ENCODE data around the gene LRPAP1.
"Not testable (repeated sequence)": the region's sequence is repeated elsewhere in the genome, so short reads cannot be mapped to it uniquely, and the experiment has no call there.

The LRPAP1 gene

DNA sequence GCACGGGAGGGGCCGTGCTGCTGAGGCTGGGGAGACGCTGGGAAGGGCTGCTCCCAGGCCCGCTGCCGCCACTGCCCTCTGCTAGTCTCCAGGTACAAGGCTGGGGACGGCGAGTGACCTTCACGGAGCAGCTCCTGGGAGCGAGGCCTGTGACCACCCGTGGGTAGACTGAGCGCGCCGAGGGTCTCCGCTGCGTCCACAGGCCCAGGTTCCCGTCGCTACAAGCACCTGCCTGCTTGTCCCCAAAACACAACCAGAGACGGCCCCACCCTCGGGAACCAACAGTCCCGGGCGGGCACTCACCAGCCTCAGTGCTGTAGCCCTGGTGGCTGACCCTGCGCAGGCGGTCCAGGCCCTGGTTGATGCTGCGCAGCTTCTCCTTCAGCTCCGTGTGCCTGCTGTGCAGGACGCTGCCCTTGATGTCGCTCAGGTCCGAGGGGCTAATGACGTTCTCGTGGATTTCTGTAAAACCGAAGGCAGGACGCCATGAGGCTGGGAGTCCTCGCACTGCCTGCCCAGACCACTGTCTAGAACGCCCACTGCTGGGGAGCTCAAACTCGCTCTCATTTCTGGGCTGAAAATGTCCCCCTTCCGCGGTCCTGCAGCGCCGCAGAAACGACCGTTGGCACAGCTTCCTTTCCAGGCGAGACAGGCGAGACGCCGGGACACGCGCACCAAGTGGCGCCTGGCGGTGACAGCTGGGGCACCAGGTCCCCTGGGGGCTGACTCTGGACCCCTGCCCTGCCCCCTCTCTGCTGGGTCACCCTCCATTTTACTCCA lies 14.3 kb downstream of the LRPAP1 start:
- DNase-seq = no peak

DNA sequence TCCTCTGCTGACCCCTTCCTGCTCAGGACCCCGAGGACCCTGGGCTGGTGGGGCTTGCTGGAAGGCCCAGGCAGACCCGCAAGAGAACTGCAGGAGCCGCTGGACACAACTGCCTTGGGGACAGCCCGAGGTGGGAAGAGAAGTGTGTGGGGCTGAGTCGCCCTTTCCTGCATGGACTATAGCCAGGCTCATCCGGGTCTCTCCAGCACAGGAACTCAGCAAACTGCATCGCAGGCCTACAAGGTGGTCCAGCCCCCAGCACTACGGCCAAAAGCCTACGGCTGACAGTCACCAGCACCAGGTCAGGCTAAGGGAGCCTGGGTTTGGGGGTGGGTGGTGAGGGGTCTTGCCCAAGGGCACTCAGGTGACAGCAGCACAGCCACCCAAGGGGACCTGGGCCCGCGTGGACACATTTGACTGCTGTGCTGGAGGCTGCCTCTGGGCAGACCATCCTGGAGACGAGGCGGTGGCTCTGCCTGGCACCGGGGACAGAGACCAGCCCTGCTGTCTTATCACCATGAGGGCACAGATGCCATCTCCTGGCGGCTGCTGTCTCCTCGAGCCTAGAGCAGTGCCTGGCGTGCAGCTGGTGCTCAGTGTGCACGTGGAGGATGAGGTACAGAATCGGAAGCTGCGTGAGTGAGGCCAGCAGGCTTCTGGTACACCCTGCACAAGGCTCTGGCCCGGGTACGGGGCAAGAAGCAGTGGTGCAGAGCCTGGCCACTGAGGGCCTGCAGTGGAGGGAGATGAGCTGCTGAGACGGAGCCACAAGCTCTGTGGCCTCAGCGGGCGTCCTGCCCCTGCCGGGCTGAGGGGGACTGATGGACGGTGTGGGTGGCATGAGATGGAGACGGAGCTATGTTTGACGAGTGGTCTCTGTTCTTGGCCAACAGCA lies 15.1 kb downstream of the LRPAP1 start:
- DNase-seq = no peak

DNA sequence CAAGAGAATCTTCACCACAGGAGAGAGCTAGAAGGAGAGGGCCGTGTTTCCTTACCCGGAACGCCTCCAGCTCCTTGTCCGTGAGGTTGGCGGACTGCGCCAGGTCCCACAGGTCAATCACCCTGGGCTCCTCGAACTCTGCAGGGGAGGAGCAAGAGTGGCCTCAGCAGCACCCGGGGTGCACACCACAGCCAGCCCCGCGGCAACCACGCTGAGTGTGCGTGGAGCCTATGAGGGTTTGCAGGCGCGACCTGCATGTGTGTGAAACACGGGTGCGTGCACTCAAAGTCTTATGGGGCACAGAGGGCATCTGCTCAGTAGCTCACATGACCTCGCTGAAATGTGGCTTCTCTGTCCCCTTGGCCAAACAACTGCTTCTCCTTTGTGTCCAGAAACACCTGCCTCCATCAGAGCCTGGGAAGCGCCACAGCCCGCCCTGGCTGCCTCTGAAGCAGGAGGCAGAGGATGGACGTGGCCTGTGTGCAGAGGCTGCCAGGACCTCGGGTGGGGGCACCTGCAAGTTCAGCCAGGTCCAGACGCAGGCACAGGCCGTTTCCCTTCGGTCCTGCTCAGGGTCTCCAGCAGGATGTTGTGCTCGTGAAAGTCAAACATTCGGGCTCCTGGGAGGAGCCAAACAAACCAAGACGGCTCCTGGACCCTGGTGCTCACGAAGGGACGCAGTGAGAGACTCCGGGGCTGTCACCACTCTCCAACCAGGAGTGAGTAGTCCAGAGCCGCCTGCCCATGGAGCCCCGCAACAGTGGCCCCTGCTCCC lies 16.0 kb downstream of the LRPAP1 start:
- no peak for DNase-seq

DNA sequence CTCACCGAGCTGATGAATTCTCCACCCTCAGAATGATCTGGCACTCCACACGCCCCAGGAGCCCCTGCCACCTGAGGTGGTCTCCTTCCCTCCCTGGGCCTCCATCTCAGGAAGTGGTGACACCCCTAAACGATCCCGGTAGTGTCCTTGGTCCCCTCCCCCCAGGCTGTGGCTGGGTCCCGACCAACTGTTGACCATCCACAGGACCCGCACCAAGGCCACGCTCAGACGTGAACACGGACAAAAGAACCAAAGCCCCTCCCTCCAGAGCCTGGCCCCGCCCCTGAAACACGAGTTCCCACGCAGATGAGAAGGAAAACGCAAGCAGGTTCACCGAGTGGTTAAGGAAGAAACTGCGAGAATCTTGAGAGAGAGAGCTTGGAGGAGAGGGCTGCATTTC lies 16.6 kb downstream of the LRPAP1 start:
- no peak for DNase-seq

DNA sequence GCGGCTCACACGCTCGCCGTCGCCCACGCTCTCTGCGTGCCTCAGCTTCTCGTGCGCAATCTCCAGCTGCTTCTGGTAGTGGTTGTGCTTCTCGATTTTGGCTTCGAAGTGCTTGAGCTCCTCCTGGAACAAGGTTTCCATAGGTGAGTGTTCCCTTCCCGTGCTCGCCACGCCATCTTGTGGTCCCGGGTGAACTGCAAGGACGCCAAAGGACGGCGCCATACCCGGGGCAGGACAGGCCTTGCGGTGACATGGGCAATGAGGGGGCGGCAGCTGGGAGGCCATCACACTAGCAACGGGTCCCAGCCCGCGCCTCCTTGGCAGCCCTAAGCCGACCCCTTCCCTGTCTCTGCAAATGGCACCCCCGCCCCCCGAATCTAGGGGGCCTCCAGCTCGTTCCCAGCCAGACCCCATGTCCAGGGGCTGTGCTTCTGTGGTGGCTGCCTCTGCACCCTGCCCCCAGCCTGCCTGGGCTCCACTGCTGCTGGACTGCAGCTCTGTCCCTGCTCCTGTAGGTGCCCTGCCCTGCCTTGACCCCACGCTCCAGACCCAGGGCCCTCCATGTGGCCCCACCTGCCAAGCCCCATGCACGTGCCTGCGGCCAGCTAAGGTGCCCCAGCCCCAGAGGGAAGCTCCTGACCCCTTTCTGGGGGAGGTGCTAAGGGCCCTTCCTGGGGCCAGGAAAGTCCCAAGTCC lies 17.3 kb downstream of the LRPAP1 start:
- DNase-seq = no peak

DNA sequence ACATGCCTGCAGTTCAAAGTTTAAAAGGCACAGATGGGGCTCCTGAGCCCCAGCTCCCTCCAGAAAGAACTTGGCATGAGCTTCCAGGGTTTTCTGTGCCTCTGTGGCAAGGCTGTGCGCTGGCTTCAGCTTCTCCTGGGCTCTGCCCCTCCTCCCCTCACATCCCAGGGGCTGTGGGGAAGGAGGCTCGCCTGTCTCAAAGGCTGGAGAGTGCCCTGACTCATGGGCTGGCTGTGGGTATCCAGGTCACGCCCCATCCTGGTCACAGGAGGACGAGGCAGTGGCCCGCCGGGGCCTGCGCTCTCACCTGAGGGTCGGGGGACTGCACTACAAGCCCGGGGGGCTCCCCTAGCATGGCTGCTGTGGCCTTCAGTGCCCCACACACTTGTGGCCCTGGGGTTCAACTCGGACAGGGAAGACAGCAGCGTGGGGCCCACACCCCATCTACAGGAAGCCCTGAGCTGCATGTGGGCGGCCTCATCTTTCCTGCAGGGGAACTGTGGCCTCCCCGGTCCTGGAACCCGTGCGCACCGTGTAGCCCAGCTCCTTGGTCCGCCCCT lies 17.9 kb downstream of the LRPAP1 start:
- no peak for DNase-seq

DNA sequence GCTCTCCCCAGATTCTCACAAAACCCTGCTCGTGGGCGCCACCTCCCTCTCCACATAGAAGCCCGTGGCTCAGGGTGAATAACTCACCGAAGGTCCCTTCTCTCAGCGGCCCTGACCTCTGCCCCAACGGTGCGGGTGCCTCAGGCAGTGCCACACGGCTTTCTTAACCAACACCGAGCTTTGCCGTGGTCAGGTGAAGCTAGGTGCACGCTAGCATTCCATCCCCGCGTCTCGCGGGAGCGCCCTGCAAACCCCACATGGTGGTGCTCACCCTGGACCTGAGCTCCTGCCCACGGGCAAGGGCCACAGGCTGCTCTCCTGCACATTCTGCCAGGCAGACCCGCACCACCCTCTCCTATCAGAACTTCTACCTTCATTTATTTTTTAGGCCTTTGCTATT lies 18.4 kb downstream of the LRPAP1 start:
- DNase-seq = no peak

DNA sequence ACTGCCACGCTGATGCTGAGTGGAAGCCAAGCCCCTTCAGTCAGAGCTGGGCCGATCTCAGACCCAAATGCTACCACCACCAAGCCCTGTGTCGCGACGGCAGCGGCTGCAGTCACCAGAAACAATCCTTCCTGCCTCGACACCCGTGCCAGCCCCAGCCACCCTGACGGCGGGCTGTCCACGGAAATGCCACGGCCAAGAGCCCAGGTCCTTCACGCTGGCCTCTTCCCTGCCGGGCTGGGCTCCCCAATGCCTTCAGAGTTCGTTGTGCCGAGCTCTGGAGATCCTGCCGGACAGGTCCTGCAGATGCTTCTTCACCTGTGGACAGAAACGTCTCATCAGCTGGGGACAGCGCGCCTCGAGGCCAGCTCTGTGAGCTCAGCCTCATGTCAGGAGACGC lies 19.5 kb downstream of the LRPAP1 start:
- DNase-seq = no peak

DNA sequence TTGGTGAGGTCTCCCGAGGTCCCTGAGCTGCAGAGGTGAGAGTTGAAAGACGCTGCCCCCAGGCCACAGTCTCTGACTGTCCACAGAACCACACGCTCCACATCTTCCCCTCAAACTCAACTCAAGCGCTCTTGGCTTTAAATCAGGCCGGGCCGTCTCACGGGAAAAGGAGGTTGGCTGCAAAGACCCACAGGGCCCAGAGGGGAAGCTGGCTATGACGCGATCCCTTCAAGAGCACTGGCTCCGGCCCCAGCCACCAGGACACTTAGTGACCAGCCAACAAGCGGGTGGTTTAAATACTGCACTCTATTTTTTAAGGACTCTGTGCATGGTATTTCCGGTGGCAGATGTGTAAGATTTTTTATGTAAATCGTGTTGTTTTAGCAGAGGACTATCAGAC lies 19.9 kb downstream of the LRPAP1 start:
- no peak for DNase-seq

DNA sequence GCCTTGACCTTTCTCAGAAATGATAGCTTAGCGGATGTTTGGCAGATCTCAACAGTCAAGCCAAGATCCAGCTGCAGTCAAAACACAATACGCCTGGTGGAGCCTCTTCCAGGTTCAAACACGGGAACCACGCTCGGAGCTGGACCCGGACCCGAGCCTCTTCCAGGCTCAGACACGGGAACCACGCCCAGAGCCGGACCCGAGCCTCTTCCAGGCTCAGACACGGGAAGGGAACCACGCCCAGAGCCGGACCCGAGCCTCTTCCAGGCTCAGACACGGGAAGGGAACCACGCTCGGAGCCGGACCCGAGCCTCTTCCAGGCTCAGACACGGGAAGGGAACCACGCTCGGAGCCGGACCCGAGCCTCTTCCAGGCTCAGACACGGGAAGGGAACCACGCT lies 20.6 kb downstream of the LRPAP1 start:
- DNase-seq = not testable (repeated sequence)

DNA sequence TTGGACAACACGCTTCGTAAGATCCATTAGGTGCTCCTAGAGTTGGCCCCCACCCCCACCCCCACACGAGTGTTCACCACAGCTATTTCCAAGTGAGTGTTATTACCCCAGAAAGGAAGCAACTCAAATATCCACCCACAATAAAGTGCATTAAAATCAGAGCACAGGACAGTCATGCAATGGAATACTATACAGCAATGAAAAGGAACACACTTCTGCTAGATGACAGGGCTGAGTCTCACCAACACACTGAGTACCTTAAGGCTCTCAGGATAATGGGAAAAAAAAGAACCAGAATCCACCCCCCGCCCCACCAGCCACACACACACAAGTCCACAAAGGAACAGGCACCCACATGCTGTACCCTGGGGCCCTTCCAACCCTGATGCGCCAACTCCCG lies 21.0 kb downstream of the LRPAP1 start:
- DNase-seq = no peak

DNA sequence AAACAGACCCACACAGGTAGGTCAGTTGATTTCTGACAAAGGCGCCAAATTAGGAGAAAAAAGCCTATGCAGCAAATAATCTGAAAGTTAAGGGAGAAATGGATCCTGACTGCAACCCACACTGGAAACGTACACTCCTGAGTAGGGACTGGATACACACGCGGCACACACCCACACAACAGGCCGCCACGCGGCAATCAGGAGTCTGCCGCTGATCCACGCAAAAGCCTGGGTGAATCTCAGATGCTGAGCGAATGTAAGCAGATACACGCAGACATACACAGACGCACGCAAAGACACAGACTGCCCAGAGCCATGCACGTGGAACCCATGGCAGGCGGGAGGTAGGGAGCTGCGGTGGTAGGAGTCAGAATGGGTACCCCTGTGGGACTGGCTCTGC lies 21.7 kb downstream of the LRPAP1 start:
- no peak for DNase-seq

DNA sequence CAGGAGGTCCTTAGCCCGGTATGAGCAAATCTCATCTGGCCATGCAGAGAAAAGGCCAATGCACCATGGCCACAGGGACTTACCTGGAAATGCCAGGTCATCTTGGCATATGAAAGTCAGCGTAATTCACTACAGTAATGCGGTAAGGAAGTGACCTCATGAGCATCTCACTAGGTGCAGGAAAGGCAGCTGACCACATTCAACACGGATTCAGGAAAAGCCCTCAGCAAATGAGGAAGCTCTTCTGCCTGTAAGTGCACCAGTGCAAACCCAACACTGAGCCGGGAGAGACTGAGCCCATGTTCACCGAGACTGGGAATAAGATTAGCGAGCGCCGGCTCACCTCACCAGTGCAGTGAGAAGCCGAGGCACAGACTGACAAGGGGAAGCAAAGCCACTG lies 23.7 kb downstream of the LRPAP1 start:
- DNase-seq = no peak

DNA sequence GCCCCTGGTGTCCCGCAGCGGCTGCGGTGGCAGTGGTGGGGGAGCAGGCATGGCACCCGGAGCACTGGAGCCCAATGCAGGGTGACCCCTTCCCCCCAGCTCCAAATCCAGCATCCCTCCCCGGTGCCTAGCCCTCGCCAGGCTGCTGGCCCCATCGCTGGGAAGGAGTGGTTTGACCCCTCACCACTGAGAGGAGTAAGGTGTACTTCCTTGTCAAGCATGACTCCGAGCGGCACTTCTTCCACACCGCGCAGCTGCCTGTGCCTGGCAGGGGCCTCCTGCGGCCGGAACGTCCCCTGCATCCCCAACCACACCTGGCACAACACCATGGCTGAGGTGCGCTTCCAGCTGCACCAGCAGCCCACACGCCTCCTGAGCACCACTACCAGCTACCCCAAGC lies 27.0 kb downstream of the LRPAP1 start:
- no peak for DNase-seq

DNA sequence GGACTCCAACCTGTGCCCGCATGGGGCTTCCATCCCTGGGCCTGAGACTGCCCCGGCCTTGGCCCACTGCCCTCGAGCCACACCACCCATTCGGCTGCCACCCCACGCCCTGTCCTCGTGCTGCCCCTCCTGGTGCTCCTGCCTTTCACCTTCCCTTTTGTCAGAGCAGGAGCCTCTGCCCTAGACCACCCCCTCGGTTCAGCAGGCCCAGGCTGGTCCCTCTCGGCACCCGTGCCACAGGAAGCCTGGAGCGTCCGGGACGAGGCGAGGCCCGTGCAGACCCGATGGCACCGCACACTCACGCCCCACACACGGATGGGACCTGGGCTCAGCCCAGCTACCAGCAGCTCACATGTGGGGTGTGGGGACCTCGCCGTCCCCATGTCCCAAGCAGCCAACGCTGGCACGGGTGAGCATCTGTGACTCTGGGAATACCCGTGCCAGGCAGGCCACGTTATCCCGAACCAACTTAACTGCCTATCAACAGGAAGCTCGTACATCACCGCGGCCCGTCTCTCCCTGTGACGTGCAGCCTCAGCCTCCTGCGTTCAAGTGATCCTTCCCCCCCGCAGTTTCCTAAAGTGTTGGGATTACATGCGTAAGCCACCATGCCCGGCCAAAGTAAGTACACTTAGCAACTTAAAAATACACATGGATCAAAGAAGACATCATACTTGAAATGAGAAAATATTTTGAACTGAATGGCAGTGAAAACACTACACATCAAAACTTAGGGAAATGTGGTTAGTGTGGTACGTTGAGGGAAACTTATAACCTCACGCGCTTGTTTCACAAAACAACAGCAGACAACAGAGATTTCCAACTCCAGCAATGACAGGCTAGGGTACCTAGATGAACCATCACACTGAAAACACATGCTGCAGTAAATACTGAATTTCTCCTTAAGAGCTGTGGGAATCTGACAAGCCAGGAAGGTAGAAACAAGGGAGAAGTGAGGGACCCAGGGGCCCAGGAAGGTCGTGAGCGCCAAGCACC lies 29.0 kb downstream of the LRPAP1 start:
- no peak for DNase-seq

DNA sequence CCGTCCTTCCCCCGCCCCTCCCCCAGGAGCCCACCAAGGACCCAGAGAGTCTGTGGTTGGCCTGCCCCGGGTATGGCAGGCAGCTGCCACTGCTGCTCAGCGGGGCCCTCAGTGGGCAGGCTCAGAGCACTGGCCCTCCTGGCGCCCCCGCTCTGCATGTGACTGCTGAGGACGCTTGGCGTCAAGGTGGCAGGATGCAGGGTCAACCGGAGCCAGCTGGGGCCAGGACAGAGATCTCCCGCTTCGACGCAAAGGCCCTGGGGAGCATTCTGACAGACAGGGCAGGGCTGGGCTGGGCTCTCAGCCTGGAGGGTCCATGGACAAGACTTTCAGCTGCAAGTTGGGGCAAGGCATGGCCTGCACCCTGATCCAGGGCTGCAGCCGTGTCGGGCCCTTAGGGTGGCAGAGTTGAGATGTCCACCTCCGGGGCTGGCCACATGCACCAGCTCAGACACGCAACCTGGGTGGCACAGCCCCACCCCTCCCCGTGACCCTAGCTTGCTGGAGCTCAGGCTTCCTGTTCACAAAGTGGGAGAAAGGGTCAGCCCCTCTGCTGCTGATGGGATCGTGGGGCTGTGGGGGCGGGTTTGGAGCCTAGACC lies 30.3 kb downstream of the LRPAP1 start:
- no peak for DNase-seq

DNA sequence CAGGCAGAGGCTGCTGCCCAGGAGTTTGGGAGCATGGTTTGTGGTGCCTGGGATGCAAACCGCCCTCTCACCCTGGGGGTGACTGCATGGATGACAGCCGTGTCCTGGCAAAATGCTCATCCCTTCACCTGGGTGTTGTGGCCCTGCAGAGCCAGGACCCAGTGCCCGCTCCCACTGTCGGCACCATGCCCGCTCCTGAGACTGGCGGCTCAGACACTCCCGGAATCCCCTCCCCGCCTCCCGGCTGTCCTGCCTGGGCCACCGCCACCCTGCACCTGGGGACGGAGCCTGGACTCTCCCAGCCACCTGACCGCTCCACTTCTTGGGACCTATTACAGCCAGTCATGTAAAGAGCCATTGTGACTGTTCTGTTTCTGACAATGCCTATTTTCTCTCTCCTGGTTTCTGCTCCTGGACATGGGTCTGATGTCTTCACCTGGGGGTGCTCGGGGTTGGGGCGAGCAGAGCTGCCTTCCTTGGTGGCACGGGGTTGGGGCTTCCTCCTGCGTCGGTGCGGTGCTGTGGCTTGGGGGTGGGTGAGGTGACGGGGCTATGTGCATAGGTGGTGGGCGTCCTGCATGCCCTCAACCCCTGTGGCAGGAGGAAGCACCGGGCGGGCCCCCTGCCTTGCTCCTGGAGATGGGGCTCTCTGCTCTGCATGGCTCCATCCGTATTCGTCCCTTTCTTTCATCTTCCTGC lies 30.9 kb downstream of the LRPAP1 start:
- no peak for DNase-seq

DNA sequence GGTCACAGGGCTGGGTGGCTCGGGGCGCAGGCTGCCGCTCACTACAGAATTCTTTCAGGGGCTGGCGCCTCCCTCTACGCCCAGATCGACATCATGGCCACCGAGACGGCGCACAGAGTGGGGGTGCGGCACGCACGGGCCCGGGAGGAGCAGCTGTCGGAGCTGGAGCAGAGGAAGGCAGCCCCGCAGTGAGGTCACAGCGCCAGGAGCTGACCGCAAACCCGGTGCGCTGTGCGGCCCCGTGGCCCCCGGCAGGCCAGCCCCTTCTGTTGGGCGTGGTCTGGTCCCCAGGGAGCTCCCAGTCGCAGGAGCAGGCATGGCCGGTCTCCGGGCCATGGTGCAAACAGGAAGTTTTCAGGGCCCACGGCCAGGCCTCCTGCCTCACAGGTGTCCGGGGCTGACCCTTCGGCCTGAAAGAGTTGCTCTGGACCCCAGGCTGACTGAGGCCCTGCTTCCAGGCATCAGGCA lies 31.6 kb downstream of the LRPAP1 start:
- DNase-seq = no peak

DNA sequence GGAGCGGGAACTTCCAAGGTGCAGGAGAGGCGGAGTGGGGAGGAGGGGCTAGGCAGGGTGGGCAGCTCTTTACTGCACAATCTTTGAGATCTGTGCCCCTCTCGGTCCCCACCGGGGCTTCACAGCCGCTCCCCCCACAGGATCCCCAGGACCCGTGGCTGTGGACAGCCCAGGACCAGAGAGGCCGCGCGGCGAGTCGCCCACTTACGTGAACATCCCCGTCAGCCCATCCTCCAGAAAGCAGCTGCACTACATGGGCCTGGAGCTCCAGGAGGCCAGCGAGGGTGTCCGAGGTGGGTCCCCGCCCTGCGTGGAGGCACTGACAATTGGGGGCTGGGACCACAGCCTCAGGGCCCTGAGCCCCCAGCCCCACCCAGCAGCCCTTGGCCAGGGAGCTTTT lies 32.1 kb downstream of the LRPAP1 start:
- no peak for DNase-seq

DNA sequence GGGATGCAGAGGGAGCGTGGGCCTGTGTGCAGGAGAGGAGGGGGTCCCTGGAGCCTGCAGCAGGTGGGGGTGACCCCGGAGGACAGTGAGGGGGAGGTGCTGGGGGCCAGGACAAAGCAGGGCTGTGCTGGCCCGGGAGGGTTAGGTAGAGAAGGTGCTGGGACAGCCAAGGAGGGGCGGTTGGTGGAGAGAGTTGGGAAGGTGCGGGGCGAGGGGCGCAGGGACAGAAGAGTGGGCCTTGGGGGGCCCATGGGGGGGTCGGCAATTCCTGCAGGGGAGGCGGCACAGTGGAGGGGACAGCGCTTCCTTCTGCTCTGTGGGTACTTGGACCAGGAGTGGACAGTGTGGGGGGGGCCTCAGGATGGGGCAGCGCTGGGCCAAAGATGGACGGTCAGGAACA lies 32.5 kb downstream of the LRPAP1 start:
- no peak for DNase-seq

All from DMS 273 treated with DMSO at 0.1 percent for 48 hours (cell line).